Activated CD4-positive, alpha-beta T cell treated with anti-CD3 and anti-CD28 coated beads, Interleukin-2, amount 10 ng/mL, durations not matched to agents 7 days and 5 days (primary cell): ENCODE measurements around the gene LDB2. TPM values are rescaled to one million over a fixed set of nuclear protein-coding genes. Genes with fewer than 3 reads are reported as not detected.
"Not testable (repeated sequence)": the region's sequence is repeated elsewhere in the genome, so short reads cannot be mapped to it uniquely, and the experiment has no call there.

Source experiments
- CTCF ChIA-PET: fragments of 350-600 bp; sonication (Branson Sonifier 250); formaldehyde crosslinking; loops from one replicate; lab custom pipeline; 2021; ENCODE audit warnings: antibody characterized with exemption; lab: Charles Lee
- POLR2A ChIA-PET: fragments of 350-600 bp; sonication (Branson Sonifier 250); formaldehyde crosslinking; loops from one replicate; lab custom pipeline; 2021; ENCODE audit warnings: antibody characterized with exemption; lab: Charles Lee
- DNase-seq: peaks from one replicate; pipeline ENCODE4 v3.0.0-alpha.2; 2020
- H3K27ac Mint-ChIP-seq: one replicate; pipeline ENCODE4 v1.8.0; 2021; ENCODE audit warnings: mild to moderate bottlenecking, moderate library complexity, mixed read lengths
- H3K27me3 Mint-ChIP-seq: one replicate; pipeline ENCODE4 v1.8.0; 2021; ENCODE audit warnings: mixed read lengths
- H3K36me3 Mint-ChIP-seq: one replicate; pipeline ENCODE4 v1.8.0; 2021; ENCODE audit warnings: low read depth, mixed read lengths
- H3K4me1 Mint-ChIP-seq: one replicate; pipeline ENCODE4 v1.8.0; 2021; ENCODE audit warnings: mixed read lengths
- H3K4me3 Mint-ChIP-seq: one replicate; pipeline ENCODE4 v1.8.0; 2021; ENCODE audit warnings: mild to moderate bottlenecking, moderate library complexity, mixed read lengths
- H3K9me3 Mint-ChIP-seq: one replicate; pipeline ENCODE4 v1.8.0; 2021; ENCODE audit warnings: mixed read lengths
- total RNA-seq, 2 experiments: library from RNA; stranded (reverse); gene quantifications; one replicate each; pipeline ENCODE4 v1.2.3, GENCODE V29; 2021

LDB2 gene
- total RNA-seq, 2 experiments from 2014 or later = not detected

GRCh38 chr4:16555156-16555555 lies 343.3 kb downstream of the LDB2 start:
- DNase-seq = no peak
- Mint-ChIP-seq H3K36me3 (no peaks in the 10 kb centered on the region), H3K4me3 (no peak overlapping the region), H3K4me1 (no peaks in the 10 kb centered on the region), H3K9me3 (peaks cover 16% of the 10 kb centered on the region), H3K27me3 (no peaks in the 10 kb centered on the region), H3K27ac (no peak overlapping the region)
- CTCF ChIA-PET = no interaction called here
- POLR2A ChIA-PET = no interaction called here

- Mint-ChIP-seq H3K27ac (no peak overlapping the region), H3K9me3 (peaks cover 5% of the 10 kb centered on the region), H3K27me3 (no peaks in the 10 kb centered on the region), H3K4me3 (no peak overlapping the region), H3K4me1 (no peaks in the 10 kb centered on the region), H3K36me3 (no peaks in the 10 kb centered on the region)
- POLR2A ChIA-PET = no interaction called here
- DNase-seq = no peak
- CTCF ChIA-PET = interaction anchor here (0.6 kb wide), 1 partner anchor 451 kb away, joined by 3 read pairs; no protein-coding TSS in a partner anchor
Measured at GRCh38 chr4:16550531-16550930, 347.9 kb downstream of the LDB2 start.

GRCh38 chr4:16545656-16546055 lies 352.8 kb downstream of the LDB2 start:
- no peak overlapping the region for H3K4me3 Mint-ChIP-seq
- POLR2A ChIA-PET = no interaction called here
- H3K36me3 Mint-ChIP-seq = no peaks in the 10 kb centered on the region
- CTCF ChIA-PET = no interaction called here
- no peaks in the 10 kb centered on the region for H3K4me1 Mint-ChIP-seq
- H3K27me3 Mint-ChIP-seq = no peaks in the 10 kb centered on the region
- no peak overlapping the region for H3K27ac Mint-ChIP-seq
- no peak for DNase-seq
- H3K9me3 Mint-ChIP-seq = no peaks in the 10 kb centered on the region

GRCh38 chr4:16544869-16545268 lies 353.6 kb downstream of the LDB2 start:
- H3K4me3 Mint-ChIP-seq = no peak overlapping the region
- H3K36me3 Mint-ChIP-seq = no peaks in the 10 kb centered on the region
- no peaks in the 10 kb centered on the region for H3K9me3 Mint-ChIP-seq
- H3K27me3 Mint-ChIP-seq = no peaks in the 10 kb centered on the region
- H3K27ac Mint-ChIP-seq = no peak overlapping the region
- DNase-seq = no peak
- H3K4me1 Mint-ChIP-seq = no peaks in the 10 kb centered on the region
- POLR2A ChIA-PET = no interaction called here
- CTCF ChIA-PET = no interaction called here

- Mint-ChIP-seq H3K4me3 (no peak overlapping the region), H3K27me3 (no peaks in the 10 kb centered on the region), H3K27ac (no peak overlapping the region), H3K36me3 (no peaks in the 10 kb centered on the region), H3K4me1 (no peaks in the 10 kb centered on the region), H3K9me3 (no peaks in the 10 kb centered on the region)
- CTCF ChIA-PET = no interaction called here
- POLR2A ChIA-PET = no interaction called here
- no peak for DNase-seq
Measured at GRCh38 chr4:16544251-16544721, 354.2 kb downstream of the LDB2 start.

- H3K4me3 Mint-ChIP-seq = no peak overlapping the region
- DNase-seq = no peak
- no peaks in the 10 kb centered on the region for H3K9me3 Mint-ChIP-seq
- H3K27me3 Mint-ChIP-seq = no peaks in the 10 kb centered on the region
- no peak overlapping the region for H3K27ac Mint-ChIP-seq
- no peaks in the 10 kb centered on the region for H3K36me3 Mint-ChIP-seq
- CTCF ChIA-PET = no interaction called here
- POLR2A ChIA-PET = no interaction called here
- no peaks in the 10 kb centered on the region for H3K4me1 Mint-ChIP-seq
Measured at GRCh38 chr4:16537926-16538325, 360.5 kb downstream of the LDB2 start.

GRCh38 chr4:16532240-16532970 lies 366.0 kb downstream of the LDB2 start:
- Mint-ChIP-seq H3K27ac (no peak overlapping the region), H3K27me3 (no peaks in the 10 kb centered on the region), H3K4me3 (no peak overlapping the region), H3K4me1 (no peaks in the 10 kb centered on the region), H3K9me3 (no peaks in the 10 kb centered on the region), H3K36me3 (no peaks in the 10 kb centered on the region)
- CTCF ChIA-PET = no interaction called here
- POLR2A ChIA-PET = no interaction called here
- DNase-seq = no peak

GRCh38 chr4:16530688-16531635 lies 367.5 kb downstream of the LDB2 start:
- no peaks in the 10 kb centered on the region for H3K9me3 Mint-ChIP-seq
- no peaks in the 10 kb centered on the region for H3K27me3 Mint-ChIP-seq
- ChIA-PET POLR2A (no interaction called here), CTCF (no interaction called here)
- H3K27ac Mint-ChIP-seq = no peak overlapping the region
- no peak overlapping the region for H3K4me3 Mint-ChIP-seq
- no peak for DNase-seq
- no peaks in the 10 kb centered on the region for H3K4me1 Mint-ChIP-seq
- no peaks in the 10 kb centered on the region for H3K36me3 Mint-ChIP-seq

GRCh38 chr4:16524911-16525554 lies 373.4 kb downstream of the LDB2 start:
- Mint-ChIP-seq H3K36me3 (no peaks in the 10 kb centered on the region), H3K27me3 (no peaks in the 10 kb centered on the region), H3K4me1 (no peaks in the 10 kb centered on the region), H3K27ac (no peak overlapping the region), H3K4me3 (no peak overlapping the region), H3K9me3 (no peaks in the 10 kb centered on the region)
- DNase-seq = no peak
- ChIA-PET CTCF (no interaction called here), POLR2A (no interaction called here)

GRCh38 chr4:16524406-16524805 lies 374.0 kb downstream of the LDB2 start:
- no peaks in the 10 kb centered on the region for H3K27me3 Mint-ChIP-seq

GRCh38 chr4:16523526-16523925 lies 374.9 kb downstream of the LDB2 start:
- POLR2A ChIA-PET, H3K4me3 Mint-ChIP-seq, H3K9me3 Mint-ChIP-seq, CTCF ChIA-PET, H3K27me3 Mint-ChIP-seq, DNase-seq, H3K27ac Mint-ChIP-seq, H3K4me1 Mint-ChIP-seq, H3K36me3 Mint-ChIP-seq: not testable (repeated sequence)

More at GRCh38 chr4:16524406-16524805, 374.0 kb downstream of the LDB2 start:
- Mint-ChIP-seq H3K4me3 (no peak overlapping the region), H3K4me1 (no peaks in the 10 kb centered on the region), H3K9me3 (no peaks in the 10 kb centered on the region), H3K27ac (no peak overlapping the region), H3K36me3 (no peaks in the 10 kb centered on the region)
- ChIA-PET CTCF (no interaction called here), POLR2A (no interaction called here)
- DNase-seq = no peak

GRCh38 chr4:16521156-16521915 lies 377.1 kb downstream of the LDB2 start:
- H3K36me3 Mint-ChIP-seq = no peaks in the 10 kb centered on the region
- ChIA-PET CTCF (no interaction called here), POLR2A (no interaction called here)
- no peak overlapping the region for H3K27ac Mint-ChIP-seq
- H3K4me3 Mint-ChIP-seq = no peak overlapping the region
- H3K9me3 Mint-ChIP-seq = no peaks in the 10 kb centered on the region
- no peaks in the 10 kb centered on the region for H3K27me3 Mint-ChIP-seq
- H3K4me1 Mint-ChIP-seq = no peaks in the 10 kb centered on the region
- no peak for DNase-seq
